ENCODE measurements around the gene ERCC6L2.
A peak's percentile ranks its signal among the peaks of the same experiment; 100 is the strongest.

The ERCC6L2 gene

DNA sequence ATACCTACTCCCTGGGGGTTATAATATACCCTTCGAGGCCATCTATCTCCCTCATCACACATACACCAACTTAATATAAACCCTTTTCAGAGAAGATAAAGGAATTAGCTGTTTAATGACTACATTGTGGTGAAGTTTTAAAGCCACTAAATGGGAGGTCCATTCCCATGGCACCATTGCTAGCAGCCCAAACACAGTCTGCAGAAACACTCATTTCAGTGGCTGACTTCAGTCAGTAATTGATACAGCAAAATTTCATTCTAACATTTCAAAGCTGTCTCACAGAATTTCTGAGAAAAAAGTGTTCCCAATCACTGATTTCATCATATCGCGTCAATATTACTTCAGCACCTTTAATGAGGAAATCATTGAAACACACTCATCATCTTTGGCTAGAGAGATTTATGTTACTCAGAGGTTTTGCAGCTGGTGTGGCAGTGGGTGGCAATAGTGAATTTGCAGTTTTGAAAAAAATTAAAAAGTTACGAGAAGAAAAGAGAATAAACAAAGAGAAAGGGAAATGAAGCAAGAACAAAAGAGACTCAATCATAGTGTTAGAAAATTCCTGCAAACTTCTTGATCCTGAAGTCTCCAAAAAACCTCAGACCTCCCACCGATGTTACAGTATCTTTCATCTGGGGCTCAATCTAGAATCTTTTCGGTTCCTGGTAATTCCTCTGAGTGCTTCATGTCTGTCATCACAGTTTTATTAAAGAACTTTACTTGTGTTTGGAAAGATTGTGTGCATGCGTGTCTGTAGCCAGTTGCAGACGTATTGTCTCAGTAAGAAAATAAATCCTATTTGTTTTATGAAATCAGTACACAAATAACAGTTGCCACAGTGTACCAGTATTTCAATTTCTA is 105.0 kb downstream of the ERCC6L2 start:
- DNase-seq: no peak

DNA sequence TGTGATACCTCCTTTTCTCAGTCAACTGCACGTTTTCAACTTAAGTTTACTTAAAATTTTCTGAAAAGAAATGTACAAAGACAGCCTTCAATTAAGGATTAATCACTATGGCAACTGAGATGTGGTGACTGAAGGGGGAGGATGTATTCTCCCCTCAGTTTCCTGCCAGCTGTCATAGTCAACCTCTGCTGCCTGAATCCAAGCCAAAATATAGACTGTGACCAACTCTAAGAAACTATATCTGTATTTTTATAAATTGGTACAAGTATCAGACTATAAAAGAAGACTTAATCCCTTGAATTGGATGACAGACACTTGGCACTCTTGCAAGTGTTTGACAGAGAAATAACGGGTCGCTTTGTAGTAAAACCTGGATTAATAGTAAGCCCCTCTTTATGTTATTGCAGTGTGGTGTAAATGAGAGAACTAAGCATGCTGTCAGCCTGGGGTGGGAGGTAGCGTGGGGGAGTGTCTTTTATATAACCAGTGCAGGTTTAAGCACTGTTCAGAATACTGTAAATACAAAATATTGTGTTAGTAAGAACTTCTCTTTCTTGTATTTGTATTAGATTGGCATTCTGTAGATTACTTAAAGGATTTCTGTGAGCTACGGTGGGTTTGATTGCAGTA is 106.4 kb downstream of the ERCC6L2 start:
- DNase-seq: no peak

DNA sequence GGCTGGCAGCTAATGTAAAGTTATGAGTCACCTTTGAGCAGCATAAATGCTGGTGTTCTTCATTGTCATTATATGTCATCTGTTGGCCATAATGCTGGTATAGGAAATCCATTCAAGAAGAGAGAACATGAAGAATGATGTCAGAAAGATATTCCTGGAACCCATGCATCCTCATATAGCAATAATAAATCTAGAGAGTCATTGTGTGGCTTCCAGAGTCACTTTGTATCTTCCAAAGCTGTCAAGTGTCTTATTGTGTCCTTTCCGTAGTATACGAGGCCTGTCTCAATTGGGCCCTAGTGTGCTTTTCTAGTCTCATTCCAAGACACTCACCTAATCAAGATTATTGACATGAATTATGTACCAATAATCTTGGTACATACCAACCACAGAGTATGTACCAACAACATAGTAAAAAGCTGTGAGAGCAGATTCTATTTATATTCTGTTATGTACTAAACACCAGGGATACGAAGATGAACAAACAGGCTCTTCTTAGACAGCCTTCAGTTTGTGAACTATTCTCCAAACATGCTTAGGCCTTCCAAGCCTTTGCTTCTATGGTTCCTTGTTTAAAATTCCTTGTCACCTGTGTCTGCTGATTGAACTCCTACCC is 110.1 kb downstream of the ERCC6L2 start:
- no peak for DNase-seq

DNA sequence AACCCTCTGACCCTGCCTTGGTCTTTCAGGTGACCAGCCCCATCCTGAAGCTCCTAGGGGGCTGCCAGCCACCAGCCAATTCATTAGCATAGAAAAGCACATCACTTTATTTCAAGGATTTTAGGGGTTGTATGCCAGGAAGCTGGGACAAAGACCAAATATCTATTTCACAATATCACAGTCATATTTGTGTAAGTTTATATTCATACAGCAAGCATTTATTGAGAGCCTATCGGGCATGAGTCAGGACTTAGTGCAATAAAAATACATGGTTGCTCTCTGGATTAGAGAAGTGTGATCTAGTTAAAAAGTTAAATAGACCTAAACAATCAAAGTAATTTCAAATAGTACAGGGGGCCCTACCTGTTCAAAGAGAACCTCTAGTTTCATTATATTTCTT is 113.8 kb downstream of the ERCC6L2 start:
- no peak for DNase-seq

DNA sequence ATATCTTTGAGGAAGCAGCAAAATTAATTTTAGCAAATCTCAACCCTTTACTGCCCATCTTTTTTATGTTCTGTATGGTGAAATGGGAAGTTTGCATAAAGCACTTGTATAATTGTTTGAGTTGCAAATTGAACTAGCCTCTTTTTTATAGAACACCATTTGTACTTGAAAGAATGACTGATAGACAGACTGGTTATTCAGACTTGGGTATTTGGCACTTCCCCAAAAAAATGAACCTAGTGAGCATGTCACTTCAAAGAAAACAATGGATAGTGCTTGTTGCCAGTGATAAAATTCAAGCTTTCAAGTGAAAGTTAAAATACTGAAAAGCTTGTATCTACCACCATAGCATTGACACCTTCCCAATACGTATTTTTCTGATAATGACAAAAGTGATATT is 115.8 kb downstream of the ERCC6L2 start:
- DNase-seq: no peak

DNA sequence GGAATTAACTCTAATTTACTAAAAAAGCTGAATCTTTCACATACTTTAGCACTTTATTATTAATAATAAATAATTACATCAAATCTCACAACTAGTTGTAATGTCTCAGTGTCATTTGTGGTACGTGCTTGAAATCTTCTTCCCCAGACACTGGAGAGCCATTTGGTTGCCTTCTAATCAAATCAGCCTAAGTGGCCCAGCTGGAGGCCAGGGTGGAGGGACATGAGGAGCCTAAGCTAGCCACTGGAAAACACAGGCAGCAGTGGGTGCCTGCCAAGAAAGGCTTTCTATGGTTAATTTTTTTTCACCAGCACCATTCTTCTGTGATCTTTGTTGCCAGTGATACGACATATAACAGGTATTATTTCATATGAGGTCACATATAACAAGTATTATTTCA is 117.0 kb downstream of the ERCC6L2 start:
- DNase-seq: no peak

DNA sequence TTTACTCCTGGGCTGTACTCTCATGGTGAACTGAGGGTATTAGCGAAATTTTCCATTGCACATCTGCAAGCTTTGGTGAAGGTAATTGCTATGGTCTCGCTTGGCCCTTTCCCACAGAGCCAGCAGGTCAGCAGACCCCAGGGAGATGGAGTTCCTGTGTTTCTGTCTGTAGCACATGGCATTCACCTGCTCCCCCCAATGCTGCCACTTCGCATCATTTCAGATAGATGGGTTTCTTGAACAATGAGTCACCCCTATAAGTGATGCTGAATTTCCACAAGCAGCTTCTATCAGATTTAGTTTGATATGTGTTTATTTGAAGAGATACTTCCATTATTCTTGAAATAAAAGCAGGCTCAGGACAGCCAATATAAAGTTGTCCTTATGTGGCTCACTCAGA is 117.8 kb downstream of the ERCC6L2 start:
- DNase-seq: no peak

DNA sequence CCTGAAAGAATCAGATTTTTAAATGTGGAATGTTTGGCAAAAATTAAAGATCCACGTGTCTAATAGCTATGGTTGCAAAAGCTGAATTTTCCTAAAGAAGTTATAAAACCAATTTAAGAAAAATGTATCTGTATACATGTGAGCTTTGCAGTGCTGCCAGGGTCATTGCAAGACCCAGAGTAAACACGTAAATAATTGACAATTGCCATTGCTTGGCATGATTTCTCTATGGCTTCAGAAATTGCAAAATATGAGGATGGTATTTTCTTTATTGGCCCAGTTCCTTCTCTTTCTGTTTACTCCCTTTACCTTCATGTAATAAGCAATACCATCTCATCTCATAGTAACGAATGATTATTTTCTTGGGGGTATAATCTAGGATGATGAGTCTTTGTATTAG is 123.9 kb downstream of the ERCC6L2 start:
- no peak for DNase-seq

DNA sequence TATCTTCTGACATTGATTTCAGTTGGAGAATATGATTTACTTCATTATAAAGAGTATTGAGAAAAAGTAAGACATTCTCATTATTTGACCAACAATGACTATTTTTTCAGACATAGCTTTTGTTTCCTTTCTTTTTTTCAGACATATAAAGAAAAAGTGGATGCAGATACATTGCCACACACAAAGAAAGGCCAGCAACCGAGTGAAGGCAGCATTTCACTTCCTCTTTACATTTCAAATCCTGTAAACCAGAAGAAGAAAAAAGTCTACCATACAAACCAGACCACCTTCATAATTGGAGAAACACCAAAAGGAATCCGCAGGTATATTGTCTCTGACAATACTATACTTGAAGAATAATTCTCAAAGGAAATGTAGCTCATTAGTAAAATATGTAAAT is 128.9 kb downstream of the ERCC6L2 start:
- DNase-seq: no peak

DNA sequence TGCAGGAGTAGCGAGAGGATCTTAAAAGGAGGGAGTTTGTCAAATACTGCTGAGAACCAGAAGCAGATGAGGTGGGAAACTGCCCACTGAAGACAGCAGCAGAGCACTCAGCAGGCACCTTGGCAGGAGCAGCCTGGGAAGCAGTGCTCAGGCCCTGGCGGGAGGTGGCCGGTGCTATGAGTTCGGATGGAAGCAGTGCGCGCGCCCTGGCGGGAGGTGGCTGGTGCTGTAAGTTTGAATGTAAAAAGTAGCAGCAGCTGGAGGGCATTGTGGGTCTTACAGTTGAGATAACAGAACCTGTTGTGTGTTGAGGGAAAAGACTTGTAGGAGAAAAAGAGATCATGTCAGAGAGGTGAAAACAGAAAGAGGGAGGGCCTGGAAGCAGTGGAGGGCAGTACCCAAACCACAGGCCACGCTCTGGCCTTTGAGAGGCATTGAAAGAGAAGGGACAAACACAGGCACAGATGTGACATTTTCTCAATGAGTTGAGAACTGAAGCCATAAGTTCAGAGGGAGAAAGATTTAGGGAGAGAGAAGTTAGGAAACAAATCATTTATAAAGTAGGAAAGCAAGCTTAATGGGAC is 130.9 kb downstream of the ERCC6L2 start:
- no peak for DNase-seq

DNA sequence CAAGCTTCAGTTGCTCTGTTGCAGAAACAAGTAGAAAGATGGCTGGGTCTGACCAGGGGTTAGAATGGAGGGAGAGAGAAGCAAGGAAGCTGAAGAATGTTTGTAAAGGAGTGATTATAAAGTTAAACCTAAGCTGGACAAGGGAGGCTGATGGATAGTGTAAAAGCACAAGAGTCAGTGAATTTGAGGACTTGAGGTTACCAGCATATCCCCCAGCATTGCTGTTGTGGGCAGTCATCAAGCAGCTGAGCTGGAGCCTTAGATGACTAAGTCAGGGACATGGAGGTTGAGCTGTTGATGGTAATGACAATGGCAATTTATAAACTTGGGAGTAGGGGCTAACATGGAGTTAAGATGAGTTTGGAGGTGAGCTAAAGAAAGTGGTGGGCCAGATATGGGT is 131.5 kb downstream of the ERCC6L2 start:
- no peak for DNase-seq

DNA sequence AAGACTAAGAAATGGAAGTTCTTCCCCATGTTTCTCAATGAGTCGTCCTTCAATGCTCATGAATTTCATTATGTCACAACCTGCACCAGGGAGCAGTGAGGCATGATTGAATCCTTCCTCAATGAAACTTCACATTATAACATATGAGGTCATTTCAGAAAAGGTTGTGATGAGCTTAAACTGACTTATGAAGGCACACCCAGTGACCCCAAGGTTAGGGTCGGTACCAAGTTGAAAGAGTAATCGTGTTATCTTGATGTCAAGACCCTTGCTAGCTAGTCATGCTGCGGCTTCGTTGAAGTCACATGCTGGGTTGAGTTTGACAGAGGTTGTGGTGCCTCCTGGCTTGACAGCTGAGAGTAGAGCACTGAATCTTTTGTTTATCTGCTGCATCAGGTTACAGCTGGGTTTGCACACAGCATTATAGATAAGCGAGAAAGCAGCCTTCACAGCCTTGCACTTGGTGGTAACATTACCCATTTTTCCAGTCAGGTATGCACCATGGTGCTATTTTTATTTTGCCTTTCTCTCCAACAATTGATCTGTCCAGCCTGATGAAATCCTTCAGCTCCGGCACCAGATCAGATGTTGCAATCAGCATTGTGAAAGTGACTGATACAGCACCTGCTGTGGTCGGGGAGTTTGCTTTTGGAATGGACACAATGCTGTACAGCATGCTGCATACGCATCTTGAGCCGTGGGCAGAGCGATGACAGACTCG is 133.2 kb downstream of the ERCC6L2 start:
- peak; percentile 56 for DNase-seq

DNA sequence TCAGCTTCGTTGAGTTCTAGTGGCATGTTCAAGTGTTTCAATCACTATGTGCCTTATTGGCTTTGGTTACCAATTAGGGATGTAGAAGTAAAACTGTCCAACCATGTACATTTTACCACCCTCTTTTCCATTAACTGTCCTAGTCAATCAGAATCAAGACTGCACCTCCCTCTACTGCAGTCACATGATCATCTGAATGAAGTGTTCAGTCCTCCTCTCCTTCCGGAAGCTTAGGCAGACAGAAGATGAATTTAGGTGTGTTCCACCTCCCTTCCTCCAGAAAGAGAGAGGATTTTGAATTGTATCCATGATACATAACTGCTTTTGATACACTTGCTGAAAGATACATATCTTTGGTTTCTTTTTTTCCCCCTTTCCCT is 133.7 kb downstream of the ERCC6L2 start:
- no peak for DNase-seq

DNA sequence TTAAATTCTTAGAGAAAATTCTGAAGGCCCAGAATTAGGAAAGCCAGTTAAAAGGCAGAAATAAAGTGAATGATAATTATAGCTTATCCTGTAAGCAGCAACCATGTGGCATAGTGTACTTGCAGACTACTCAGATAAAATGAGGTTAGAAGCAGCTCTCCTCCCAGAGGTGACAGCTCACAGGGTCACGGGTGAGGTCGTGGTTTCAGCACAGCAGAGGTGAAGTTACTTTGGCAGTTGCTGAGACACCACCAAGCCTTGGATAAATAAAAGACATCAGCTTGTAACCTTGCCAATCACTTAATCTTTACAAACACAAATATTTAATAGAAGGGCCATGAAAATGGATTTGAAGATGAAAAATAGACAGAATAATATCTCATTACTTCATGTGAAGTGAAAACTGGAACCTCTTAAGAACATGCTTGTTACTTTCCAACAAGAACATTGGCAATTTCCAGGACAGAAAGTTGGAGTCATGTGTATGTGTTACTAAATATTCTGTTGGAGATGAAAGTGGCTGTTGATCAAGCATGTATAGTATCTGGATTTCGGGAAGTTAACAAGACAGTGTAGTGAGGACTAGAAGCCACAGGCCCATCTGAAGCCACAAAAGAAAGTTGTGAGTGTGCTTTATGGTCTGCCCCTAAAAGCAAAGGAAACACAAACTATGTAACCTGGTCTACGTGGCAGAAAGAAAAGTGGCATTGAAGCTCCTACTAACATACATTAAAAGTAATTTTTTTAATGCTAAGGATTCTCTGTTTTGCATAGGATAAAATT is 134.4 kb downstream of the ERCC6L2 start:
- DNase-seq: peak; percentile 71

DNA sequence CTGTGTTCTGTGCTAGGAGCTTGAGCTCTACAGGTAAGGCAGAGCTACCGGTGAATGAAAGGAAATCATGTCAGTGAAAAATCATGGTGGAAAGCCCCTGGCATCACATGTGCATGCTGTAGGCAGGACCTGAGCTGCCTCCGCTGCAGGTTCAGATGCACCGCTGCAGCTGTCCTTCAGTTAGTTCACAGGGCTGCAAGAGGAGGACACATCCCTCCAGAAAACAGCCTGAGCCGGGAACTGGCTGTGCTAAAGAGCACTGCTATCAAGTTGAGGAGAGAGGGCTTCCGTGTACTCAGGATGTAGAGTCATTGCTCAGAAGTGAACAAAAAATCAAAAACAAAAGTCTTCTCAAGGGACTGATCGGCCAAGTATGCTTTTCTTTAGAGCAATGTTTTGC is 138.6 kb downstream of the ERCC6L2 start:
- no peak for DNase-seq

DNA sequence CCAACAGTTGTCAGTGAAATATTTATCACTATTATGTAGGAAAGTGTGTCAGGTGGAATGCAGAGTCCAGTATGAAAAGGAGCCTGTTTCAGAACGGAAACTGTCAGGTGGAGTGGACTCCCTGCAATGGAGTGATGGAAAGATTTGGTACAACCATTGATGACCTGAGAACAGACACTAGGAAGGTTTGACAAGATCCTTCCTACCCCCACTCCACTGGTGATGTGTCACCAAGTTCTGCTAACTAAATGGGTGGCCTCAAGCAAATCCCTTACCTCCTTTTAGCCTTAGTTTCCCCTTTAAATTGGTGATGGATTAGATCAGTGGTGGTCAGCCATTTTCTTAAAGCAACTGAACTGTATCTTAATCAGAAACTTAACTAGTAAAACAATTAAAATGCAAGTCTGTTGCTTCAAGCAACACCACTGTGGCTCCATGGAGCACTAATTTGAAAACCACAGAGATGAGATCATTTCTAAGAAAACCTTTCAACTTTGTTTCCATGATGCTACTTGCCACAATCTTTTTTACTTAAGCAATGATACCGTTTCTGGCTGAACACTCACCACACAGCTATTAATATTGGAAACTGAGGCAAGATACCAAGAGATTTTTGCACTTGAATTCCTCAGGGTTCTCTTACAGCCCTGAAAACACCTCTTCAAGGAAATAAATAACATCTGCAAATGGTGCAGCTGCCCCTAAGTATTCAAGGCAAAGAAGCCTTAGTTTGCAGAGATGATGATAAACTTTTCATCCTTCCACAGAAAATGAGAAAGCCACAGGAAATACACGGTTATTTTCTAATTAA is 140.6 kb downstream of the ERCC6L2 start:
- DNase-seq: peak; percentile 60
